WTC11 (cell line): ENCODE results near the gene PTPRN. TPM values are rescaled to one million over a fixed set of nuclear protein-coding genes. Genes with fewer than 3 reads are reported as not detected.

Source experiments
- ATAC-seq: fragments of 200-7000 bp; cut with Tn5 transposase; 2 replicates; pipeline ENCODE4 v1.10.0; 2021; ENCODE audit warnings: mild to moderate bottlenecking, moderate library complexity
- CTCF ChIA-PET: fragments of 300-600 bp; sonication (Branson Sonifier 250); formaldehyde crosslinking; loops from one replicate; lab custom pipeline; 2021; ENCODE audit warnings: antibody characterized with exemption; lab: Charles Lee
- POLR2A ChIA-PET: fragments of 350-600 bp; sonication (Branson Sonifier 250); formaldehyde crosslinking; loops from one replicate; lab custom pipeline; 2021; ENCODE audit warnings: antibody characterized with exemption; lab: Charles Lee
- DNase-seq: peaks from one replicate; pipeline ENCODE4 v3.0.0; 2021; ENCODE audit warnings: low spot score
- H3K27ac Mint-ChIP-seq: 2 replicates; pipeline ENCODE4 v1.8.0; 2021; ENCODE audit warnings: mixed read lengths
- H3K27me3 Mint-ChIP-seq: 2 replicates; pipeline ENCODE4 v1.8.0; 2021; ENCODE audit warnings: low read depth, mild to moderate bottlenecking, moderate library complexity, mixed read lengths
- H3K36me3 Mint-ChIP-seq: 2 replicates; pipeline ENCODE4 v1.8.0; 2021; ENCODE audit warnings: mixed read lengths
- H3K4me1 Mint-ChIP-seq: 2 replicates; pipeline ENCODE4 v1.8.0; 2022; ENCODE audit warnings: mixed read lengths
- H3K4me3 Mint-ChIP-seq: 2 replicates; pipeline ENCODE4 v1.8.0; 2021; ENCODE audit warnings: mild to moderate bottlenecking, moderate library complexity, mixed read lengths
- H3K9me3 Mint-ChIP-seq: 2 replicates; pipeline ENCODE4 v1.8.0; 2021; ENCODE audit warnings: mixed read lengths
- ATF3 ChIP-seq: sonication (generic); formaldehyde crosslinking; conservative IDR thresholded peaks from 2 replicates; pipeline ENCODE4 v1.8.1; 2022; ENCODE audit warnings: mild to moderate bottlenecking, missing genetic modification reagents
- CBFB ChIP-seq: sonication (generic); formaldehyde crosslinking; IDR thresholded peaks from 2 replicates; pipeline ENCODE4 v1.8.1; 2022; ENCODE audit warnings: mild to moderate bottlenecking, low read depth, missing genetic modification reagents
- ERG ChIP-seq: fragments of 250-450 bp; sonication (Bioruptor Pico); IDR thresholded peaks from 2 replicates; pipeline ENCODE4 v1.8.0; 2021; ENCODE audit warnings: mild to moderate bottlenecking
- FOXP1 ChIP-seq: sonication (generic); formaldehyde crosslinking; IDR thresholded peaks from 2 replicates; pipeline ENCODE4 v1.8.0; 2022; ENCODE audit warnings: missing genetic modification reagents, mild to moderate bottlenecking, moderate library complexity, borderline replicate concordance
- HMGA2 ChIP-seq: fragments of 250-450 bp; sonication (Bioruptor Pico); IDR thresholded peaks from 2 replicates; pipeline ENCODE4 v1.4.0; 2021; ENCODE audit warnings: mild to moderate bottlenecking, moderate library complexity
- IRF1 ChIP-seq: sonication (generic); formaldehyde crosslinking; IDR thresholded peaks from 2 replicates; pipeline ENCODE4 v1.8.0; 2023; ENCODE audit warnings: missing genetic modification reagents
- MXD4 ChIP-seq: fragments of 250-450 bp; sonication (Bioruptor Pico); IDR thresholded peaks from 2 replicates; pipeline ENCODE4 v1.8.0; 2021; ENCODE audit warnings: mild to moderate bottlenecking, moderate library complexity, borderline replicate concordance
- MYBL2 ChIP-seq: sonication (generic); formaldehyde crosslinking; IDR thresholded peaks from 2 replicates; pipeline ENCODE4 v1.8.1; 2023; ENCODE audit warnings: mild to moderate bottlenecking, moderate library complexity, missing genetic modification reagents
- NFATC4 ChIP-seq: fragments of 250-450 bp; sonication (Bioruptor Pico); IDR thresholded peaks from 2 replicates; pipeline ENCODE4 v1.9.0; 2021; ENCODE audit warnings: mild to moderate bottlenecking
- NFYB ChIP-seq: sonication (generic); formaldehyde crosslinking; conservative IDR thresholded peaks from 2 replicates; pipeline ENCODE4 v1.8.0; 2022; ENCODE audit warnings: low read depth, missing genetic modification reagents
- RORB ChIP-seq: fragments of 250-450 bp; sonication (Bioruptor Pico); IDR thresholded peaks from 2 replicates; pipeline ENCODE4 v1.9.0; 2021; ENCODE audit warnings: mild to moderate bottlenecking
- SMAD3 ChIP-seq: sonication (generic); formaldehyde crosslinking; IDR thresholded peaks from 2 replicates; pipeline ENCODE4 v1.8.0; 2022; ENCODE audit warnings: missing genetic modification reagents, mild to moderate bottlenecking, borderline replicate concordance
- SOX15 ChIP-seq: fragments of 250-450 bp; sonication (Bioruptor Pico); IDR thresholded peaks from 2 replicates; pipeline ENCODE4 v1.9.0; 2021; ENCODE audit warnings: mild to moderate bottlenecking
- SP1 ChIP-seq: sonication (generic); formaldehyde crosslinking; conservative IDR thresholded peaks from 2 replicates; pipeline ENCODE4 v1.8.1; 2022; ENCODE audit warnings: missing genetic modification reagents
- USF2 ChIP-seq: sonication (generic); formaldehyde crosslinking; IDR thresholded peaks from 2 replicates; pipeline ENCODE4 v1.8.1; 2023; ENCODE audit warnings: mild to moderate bottlenecking, missing genetic modification reagents, moderate library complexity
- ZNF263 ChIP-seq: sonication (generic); formaldehyde crosslinking; IDR thresholded peaks from 2 replicates; pipeline ENCODE4 v1.8.1; 2022; ENCODE audit warnings: low read depth, mild to moderate bottlenecking, moderate library complexity, missing genetic modification reagents
- ZNF423 ChIP-seq: fragments of 250-450 bp; sonication (Bioruptor Pico); IDR thresholded peaks from 2 replicates; pipeline ENCODE4 v2.1.2; 2022; ENCODE audit warnings: mild to moderate bottlenecking, moderate library complexity
- ZNF512 ChIP-seq: sonication (generic); formaldehyde crosslinking; IDR thresholded peaks from 2 replicates; pipeline ENCODE4 v1.8.1; 2022; ENCODE audit warnings: missing genetic modification reagents, borderline replicate concordance
- total RNA-seq: library from RNA; stranded (reverse); gene quantifications from 3 replicates; pipeline ENCODE4 v1.2.3, GENCODE V29; 2021
- TF ChIP-seq, protein P1 (sequence below): sonication (generic); formaldehyde crosslinking; IDR thresholded peaks from 2 replicates; pipeline ENCODE4 v1.8.0; 2022; ENCODE audit warnings: mild to moderate bottlenecking, missing genetic modification reagents
- TF ChIP-seq, protein P2 (sequence below): sonication (generic); formaldehyde crosslinking; IDR thresholded peaks from 2 replicates; pipeline ENCODE4 v1.8.0; 2022; ENCODE audit warnings: mild to moderate bottlenecking, missing genetic modification reagents
- TF ChIP-seq, protein P3 (sequence below): sonication (generic); formaldehyde crosslinking; IDR thresholded peaks from 2 replicates; pipeline ENCODE4 v1.8.1; 2023; ENCODE audit warnings: mild to moderate bottlenecking, moderate library complexity, missing genetic modification reagents
- TF ChIP-seq, protein P4 (sequence below): sonication (generic); formaldehyde crosslinking; IDR thresholded peaks from 2 replicates; pipeline ENCODE4 v1.8.1; 2023; ENCODE audit warnings: mild to moderate bottlenecking, missing genetic modification reagents, moderate library complexity
- TF ChIP-seq, protein P5 (sequence below): fragments of 250-450 bp; sonication (Bioruptor Pico); IDR thresholded peaks from 2 replicates; pipeline ENCODE4 v2.1.2; 2022; ENCODE audit warnings: mild to moderate bottlenecking, moderate library complexity

PTPRN gene
- total RNA-seq, 1 experiment from 2014 or later, result 3.8 TPM

GRCh38 chr2:219350710-219351221, 41.6 kb upstream of the PTPRN start (continued):
- no peak for TF ChIP-seq MYBL2 (CRISPR knock-in tag)
- TF ChIP-seq, protein P1, sequence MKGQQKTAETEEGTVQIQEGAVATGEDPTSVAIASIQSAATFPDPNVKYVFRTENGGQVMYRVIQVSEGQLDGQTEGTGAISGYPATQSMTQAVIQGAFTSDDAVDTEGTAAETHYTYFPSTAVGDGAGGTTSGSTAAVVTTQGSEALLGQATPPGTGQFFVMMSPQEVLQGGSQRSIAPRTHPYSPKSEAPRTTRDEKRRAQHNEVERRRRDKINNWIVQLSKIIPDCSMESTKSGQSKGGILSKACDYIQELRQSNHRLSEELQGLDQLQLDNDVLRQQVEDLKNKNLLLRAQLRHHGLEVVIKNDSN (CRISPR knock-in tag), result no peak
- no peak for TF ChIP-seq HMGA2
- no peak for TF ChIP-seq ERG
- no peak for TF ChIP-seq MXD4
- TF ChIP-seq ZNF423 (CRISPR knock-in tag), result no peak
- no peak for TF ChIP-seq ATF3 (CRISPR knock-in tag)
- no peak for TF ChIP-seq NFATC4 (CRISPR knock-in tag)
- TF ChIP-seq, protein P2, sequence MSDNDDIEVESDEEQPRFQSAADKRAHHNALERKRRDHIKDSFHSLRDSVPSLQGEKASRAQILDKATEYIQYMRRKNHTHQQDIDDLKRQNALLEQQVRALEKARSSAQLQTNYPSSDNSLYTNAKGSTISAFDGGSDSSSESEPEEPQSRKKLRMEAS (CRISPR knock-in tag), result no peak
- no peak for TF ChIP-seq USF2 (CRISPR knock-in tag)

- H3K36me3 Mint-ChIP-seq, result no peaks in the 10 kb centered on the region
- H3K4me3 Mint-ChIP-seq, result no peak overlapping the region
- TF ChIP-seq NFYB (CRISPR knock-in tag), result no peak
- TF ChIP-seq ZNF263 (CRISPR knock-in tag), result no peak
- TF ChIP-seq, protein P3, sequence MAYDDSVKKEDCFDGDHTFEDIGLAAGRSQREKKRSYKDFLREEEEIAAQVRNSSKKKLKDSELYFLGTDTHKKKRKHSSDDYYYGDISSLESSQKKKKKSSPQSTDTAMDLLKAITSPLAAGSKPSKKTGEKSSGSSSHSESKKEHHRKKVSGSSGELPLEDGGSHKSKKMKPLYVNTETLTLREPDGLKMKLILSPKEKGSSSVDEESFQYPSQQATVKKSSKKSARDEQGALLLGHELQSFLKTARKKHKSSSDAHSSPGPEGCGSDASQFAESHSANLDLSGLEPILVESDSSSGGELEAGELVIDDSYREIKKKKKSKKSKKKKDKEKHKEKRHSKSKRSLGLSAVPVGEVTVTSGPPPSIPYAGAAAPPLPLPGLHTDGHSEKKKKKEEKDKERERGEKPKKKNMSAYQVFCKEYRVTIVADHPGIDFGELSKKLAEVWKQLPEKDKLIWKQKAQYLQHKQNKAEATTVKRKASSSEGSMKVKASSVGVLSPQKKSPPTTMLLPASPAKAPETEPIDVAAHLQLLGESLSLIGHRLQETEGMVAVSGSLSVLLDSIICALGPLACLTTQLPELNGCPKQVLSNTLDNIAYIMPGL, result no peak
- TF ChIP-seq, protein P1 (CRISPR knock-in tag), result no peak
- no peak for TF ChIP-seq SP1 (CRISPR knock-in tag)
- no peak for TF ChIP-seq IRF1 (CRISPR knock-in tag)
- TF ChIP-seq, protein P4, sequence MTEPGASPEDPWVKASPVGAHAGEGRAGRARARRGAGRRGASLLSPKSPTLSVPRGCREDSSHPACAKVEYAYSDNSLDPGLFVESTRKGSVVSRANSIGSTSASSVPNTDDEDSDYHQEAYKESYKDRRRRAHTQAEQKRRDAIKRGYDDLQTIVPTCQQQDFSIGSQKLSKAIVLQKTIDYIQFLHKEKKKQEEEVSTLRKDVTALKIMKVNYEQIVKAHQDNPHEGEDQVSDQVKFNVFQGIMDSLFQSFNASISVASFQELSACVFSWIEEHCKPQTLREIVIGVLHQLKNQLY (CRISPR knock-in tag), result no peak
- no peak for TF ChIP-seq SOX15 (CRISPR knock-in tag)
- TF ChIP-seq ZNF512 (CRISPR knock-in tag), result no peak
- no peak for TF ChIP-seq RORB
- TF ChIP-seq SMAD3 (CRISPR knock-in tag), result no peak
- TF ChIP-seq CBFB, result no peak
- no peak for TF ChIP-seq FOXP1
- TF ChIP-seq, protein P5, sequence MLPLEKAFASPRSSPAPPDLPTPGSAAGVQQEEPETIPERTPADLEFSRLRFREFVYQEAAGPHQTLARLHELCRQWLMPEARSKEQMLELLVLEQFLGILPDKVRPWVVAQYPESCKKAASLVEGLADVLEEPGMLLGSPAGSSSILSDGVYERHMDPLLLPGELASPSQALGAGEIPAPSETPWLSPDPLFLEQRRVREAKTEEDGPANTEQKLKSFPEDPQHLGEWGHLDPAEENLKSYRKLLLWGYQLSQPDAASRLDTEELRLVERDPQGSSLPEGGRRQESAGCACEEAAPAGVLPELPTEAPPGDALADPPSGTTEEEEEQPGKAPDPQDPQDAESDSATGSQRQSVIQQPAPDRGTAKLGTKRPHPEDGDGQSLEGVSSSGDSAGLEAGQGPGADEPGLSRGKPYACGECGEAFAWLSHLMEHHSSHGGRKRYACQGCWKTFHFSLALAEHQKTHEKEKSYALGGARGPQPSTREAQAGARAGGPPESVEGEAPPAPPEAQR (CRISPR knock-in tag), result no peak
- TF ChIP-seq, protein P2 (CRISPR knock-in tag), result no peak
- DNase-seq (no peak), ATAC-seq (no peak)
- no peak overlapping the region for H3K27ac Mint-ChIP-seq
- ChIA-PET CTCF (interaction anchor here (0.5 to 1.4 kb wide), 5 partner anchors 14 to 231 kb away, joined by 3 read pairs; no protein-coding TSS in a partner anchor), POLR2A (no interaction called here)
- H3K9me3 Mint-ChIP-seq, result no peaks in the 10 kb centered on the region
- H3K27me3 Mint-ChIP-seq, result peaks cover 33% of the 10 kb centered on the region
- H3K4me1 Mint-ChIP-seq, result no peaks in the 10 kb centered on the region
Measured at GRCh38 chr2:219350215-219350614, 41.0 kb upstream of the PTPRN start.
